WTC11 (cell line): ENCODE results near the gene NOX5.

Experiments
- ATF3 ChIP-seq: sonication (generic); formaldehyde crosslinking; conservative IDR thresholded peaks from 2 replicates; pipeline ENCODE4 v1.8.1; 2022; ENCODE audit warnings: mild to moderate bottlenecking, missing genetic modification reagents
- CTCF ChIP-seq: fragments of 200-600 bp; IDR thresholded peaks from 2 replicates; pipeline ENCODE4 v1.8.0; 2022; ENCODE audit warnings: antibody characterized with exemption
- ETV6 ChIP-seq: sonication (generic); formaldehyde crosslinking; IDR thresholded peaks from 2 replicates; pipeline ENCODE4 v1.8.1; 2022; ENCODE audit warnings: mild to moderate bottlenecking, missing genetic modification reagents
- SP1 ChIP-seq: sonication (generic); formaldehyde crosslinking; conservative IDR thresholded peaks from 2 replicates; pipeline ENCODE4 v1.8.1; 2022; ENCODE audit warnings: missing genetic modification reagents
- TEAD4 ChIP-seq: sonication (generic); formaldehyde crosslinking; IDR thresholded peaks from 2 replicates; pipeline ENCODE4 v1.8.0; 2022; ENCODE audit warnings: mild to moderate bottlenecking, missing genetic modification reagents
- USF2 ChIP-seq: sonication (generic); formaldehyde crosslinking; IDR thresholded peaks from 2 replicates; pipeline ENCODE4 v1.8.1; 2023; ENCODE audit warnings: mild to moderate bottlenecking, missing genetic modification reagents, moderate library complexity
- ZNF671 ChIP-seq: fragments of 250-450 bp; sonication (Bioruptor Pico); IDR thresholded peaks from 2 replicates; pipeline ENCODE4 v1.8.0; 2021; ENCODE audit warnings: mild to moderate bottlenecking

GRCh38 chr15:69069996-69070395 lies 55.5 kb downstream of the NOX5 start:
- TF ChIP-seq CTCF (no peak), ZNF671 (CRISPR knock-in tag) (no peak), ATF3 (no peak), TEAD4 (CRISPR knock-in tag) (no peak), SP1 (no peak), USF2 (CRISPR knock-in tag) (no peak), ETV6 (no peak)
